CD4-positive, alpha-beta T cell treated with Interleukin-15 for 1 hour (primary cell): ENCODE results near the gene RAI1.
A peak's percentile ranks its signal among the peaks of the same experiment; 100 is the strongest.

Experiments
- DNase-seq: peaks from one replicate; pipeline ENCODE4 v3.0.0-alpha.2; 2020

RAI1 gene

DNA sequence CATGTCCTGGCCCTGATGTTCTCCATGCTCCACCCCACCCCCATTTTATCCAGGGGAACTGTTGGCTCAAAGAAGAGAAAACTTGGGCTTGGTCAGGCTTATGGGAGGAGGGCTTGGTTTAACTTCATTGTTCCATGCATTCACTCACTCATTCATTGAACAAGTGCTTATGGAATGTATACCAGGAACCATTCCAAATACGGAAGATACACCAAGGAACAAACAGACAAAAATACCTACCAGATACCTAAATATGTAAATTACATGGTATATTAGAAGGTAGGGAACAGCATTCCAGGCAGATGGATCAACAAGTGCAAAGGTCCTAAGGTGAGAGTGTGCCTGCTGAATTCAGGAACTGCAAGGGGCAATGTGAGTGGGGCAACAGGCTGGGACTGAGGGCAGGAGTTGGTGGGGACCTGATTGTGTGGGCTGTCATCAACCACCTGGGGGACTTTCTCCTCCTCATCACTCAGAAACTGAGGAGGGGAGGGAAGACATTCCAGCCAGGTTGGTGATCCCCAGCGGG is 39.9 kb downstream of the RAI1 start:
- no peak for DNase-seq

- no peak for DNase-seq
Observed at GRCh38 chr17:17722081-17722905, 41.0 kb downstream of the RAI1 start.

DNA sequence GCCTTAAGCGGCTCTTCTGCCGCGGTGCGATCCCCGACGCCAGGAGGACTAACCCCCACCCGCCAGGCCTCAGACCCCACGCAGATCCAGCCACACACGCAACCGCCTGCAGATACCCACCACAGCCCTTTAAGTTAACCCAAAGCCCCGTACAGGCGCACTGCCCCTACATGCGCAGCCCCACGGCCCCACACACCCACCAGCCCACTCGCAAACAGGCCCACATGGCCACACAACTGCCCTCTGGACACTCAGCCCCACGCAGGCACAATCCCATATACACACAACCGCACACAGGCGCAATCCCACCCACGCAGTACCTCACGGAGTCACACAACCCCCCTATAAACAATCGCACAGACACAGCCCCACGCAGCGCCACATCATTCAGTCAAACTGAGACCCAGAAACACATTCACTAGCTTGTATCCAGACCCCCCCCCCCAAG is 41.7 kb downstream of the RAI1 start:
- no peak for DNase-seq

DNA sequence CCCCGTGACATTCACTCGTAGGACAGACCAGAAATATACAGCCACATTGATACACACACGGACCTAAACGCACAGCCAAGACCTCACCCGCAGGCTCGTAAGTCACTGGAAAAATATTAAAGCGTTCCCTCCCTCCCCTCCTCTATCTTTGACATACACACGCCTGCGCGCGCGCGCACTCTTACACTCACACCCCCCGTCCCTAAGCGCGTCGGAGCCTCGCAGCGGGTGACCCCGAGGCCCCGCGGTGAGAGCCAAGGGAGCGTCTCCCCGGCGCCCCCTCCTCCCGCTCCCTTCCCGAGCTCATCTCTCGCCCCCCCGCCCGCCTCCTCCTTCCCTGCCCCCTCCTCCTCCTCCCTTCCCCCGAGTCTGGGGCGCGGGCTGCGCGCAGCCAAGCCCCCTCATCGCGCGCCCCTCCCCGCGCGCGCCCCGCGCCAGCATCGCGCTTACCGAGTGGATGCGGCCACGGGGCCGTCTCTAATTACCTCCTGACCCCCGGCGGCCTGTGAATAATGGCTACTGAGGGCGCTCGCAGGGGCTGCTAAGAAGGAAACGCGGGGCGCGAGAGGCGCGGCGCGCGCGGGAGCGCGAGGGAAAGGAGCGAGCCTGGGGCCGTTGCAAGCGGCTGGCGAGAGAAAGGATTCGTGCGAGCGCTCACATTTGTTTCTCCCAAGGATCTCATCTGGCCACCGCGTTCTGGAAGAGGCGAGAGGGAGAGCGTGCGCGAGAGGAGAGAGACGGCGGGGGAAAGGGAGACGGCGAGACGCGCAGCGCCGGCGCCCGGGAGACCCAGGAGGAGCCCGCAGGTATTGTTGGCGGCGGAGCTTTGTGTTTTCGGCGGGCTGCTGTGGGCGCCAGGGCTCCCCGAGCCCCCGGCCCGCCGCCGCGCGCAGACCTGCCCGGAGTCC is 42.4 kb downstream of the RAI1 start:
- no peak for DNase-seq

- peak; percentile 24 for DNase-seq
Observed at GRCh38 chr17:17724307-17725010, 43.2 kb downstream of the RAI1 start.

DNA sequence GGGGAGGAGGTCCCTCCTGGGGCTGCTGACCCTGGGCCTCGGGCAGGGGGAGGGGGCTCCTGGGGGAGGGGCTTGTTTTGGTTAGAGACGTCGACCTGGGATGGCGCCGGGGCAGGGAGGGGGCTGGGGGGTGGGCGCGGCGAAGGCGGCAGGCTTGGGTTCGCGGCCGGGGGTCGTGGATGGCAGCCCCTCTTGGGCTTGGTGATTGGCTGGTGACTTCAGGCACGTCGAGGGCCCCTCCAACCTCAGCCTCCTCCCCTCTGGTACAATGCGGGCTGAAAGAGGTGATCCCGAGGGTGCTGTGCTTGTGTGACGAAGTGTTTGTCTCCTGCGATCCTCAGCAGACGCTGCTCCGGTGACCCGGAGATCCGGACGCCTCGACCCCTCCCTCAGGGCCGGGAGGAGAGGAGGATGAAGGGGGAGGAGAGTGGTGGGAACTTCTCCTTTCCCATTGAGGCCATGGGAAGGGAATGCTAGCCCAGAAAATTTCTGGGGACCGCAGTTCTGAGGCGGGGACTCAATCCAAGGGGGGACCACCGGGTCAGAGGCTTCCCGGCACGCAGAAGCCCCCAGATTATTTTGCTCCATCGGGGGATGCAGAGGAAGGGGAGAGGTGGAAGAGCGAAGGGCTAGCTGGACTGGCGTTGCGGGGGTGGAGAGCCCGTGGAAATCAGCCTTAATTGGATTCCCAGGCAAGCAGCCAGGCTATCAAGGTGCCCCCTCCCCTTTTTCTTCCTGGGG is 43.9 kb downstream of the RAI1 start:
- DNase-seq: no peak

- no peak for DNase-seq
Observed at GRCh38 chr17:17725752-17726457, 44.6 kb downstream of the RAI1 start.

DNA sequence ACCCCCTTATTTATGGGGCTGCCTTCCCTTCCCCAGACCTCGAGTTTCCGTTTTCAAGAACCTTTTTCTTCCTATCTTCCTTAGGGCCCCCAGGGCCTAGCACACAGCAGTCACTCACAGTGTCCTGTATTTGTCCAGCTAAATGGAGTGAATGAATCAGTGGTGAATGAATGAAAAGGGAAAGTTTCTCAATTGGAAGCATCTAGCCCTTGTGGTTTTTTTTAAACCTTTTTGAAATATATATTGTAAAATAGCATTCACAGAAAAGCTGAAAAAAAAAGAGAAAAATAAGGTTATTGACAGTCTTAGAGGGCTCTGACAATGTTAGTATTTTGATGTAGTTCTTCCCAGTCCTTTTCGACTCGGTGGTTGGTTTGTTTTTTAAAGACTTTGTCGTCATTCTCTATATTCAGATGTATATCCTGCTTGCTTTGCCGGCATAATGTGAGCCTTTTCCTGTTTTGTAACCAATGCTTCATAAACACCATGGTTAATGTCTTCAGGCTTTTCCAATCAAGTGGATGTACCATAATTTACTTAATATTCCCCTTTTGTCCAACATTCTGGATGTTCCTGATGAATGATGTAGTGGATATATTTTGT is 45.3 kb downstream of the RAI1 start:
- DNase-seq: no peak

DNA sequence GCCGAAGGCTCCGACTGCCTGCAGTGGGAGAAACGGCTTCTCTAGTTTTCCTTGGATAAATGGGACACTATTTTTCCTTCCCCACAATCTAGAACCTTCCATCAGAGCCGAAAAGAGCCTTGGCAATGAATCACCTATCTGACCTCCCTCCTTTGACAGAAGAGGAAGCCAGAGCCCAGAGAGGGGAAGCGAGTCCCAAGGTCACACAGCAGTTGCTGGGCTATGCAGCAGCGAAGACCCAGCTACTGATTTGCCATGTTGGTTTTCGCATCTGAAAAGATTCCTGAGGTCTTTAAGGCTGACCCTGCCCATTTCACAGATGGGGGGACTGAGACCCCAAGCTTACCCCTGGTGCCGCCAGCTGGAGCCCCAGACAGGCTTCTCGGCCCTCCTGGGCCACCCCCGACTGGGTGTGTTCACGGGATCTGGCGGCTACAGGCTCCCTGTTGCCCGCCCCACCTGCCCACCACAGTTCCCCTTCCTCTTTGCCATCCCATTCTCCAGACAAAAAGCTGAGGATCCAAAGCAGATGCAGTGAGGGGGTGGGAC is 45.9 kb downstream of the RAI1 start:
- DNase-seq: no peak

GRCh38 chr17:17728146-17728545 is 46.9 kb downstream of the RAI1 start:
- DNase-seq: no peak

- no peak for DNase-seq
Observed at GRCh38 chr17:17728550-17729251, 47.4 kb downstream of the RAI1 start.

- DNase-seq: peak; percentile 66
Observed at GRCh38 chr17:17729620-17730249, 48.5 kb downstream of the RAI1 start.

DNA sequence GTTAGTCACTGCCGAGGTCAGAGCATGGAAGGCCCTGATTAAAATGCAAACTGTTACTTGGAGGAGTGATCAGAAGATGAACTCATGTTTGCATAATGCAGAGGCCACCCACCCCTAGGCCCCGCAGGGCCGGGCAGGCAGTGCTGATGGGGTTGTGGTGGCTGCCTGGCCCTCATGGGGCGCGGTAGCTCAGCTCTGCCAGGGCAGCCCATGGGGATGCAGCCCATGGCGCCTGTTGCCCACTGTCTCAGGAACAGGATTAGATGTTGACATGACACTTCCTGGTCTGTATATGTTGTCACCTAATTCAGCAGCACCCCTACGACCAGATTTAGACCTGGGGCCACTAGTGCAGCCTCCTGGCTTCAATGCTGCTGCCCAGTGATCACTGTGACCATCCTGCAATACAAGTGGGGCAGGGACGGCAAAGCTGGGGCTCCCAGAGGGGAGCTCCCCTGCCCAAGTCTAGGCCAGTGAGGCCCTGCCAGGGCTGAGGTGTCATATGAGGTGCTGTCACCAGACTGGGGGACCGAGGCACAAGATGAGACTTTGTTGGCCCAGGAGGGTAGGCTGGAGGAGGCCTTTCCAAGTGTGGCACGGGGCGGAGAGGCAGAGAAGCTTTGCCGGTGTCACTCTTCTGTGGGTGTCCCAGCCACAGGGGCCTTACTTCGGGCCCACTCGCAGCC is 49.1 kb downstream of the RAI1 start:
- DNase-seq: no peak

DNA sequence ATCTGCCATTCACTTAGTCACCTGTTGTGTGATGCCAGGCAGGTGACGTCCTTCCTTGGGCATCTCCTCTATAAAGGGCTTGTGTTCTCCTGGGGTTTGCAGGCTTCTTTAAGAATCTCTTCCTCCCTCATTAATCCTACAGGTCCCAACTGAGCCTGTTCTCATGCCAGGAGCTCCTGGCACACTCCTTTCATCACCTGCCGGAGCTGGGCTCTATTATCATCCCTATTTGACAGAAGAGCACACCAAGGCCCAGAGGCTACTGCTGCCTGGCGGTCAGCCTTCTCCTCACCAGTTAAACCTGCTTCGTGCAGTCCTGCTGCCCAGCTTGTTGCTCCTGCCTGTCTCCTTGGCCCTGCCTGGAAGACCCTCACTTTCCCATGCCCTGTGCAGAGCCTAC is 51.2 kb downstream of the RAI1 start:
- no peak for DNase-seq

DNA sequence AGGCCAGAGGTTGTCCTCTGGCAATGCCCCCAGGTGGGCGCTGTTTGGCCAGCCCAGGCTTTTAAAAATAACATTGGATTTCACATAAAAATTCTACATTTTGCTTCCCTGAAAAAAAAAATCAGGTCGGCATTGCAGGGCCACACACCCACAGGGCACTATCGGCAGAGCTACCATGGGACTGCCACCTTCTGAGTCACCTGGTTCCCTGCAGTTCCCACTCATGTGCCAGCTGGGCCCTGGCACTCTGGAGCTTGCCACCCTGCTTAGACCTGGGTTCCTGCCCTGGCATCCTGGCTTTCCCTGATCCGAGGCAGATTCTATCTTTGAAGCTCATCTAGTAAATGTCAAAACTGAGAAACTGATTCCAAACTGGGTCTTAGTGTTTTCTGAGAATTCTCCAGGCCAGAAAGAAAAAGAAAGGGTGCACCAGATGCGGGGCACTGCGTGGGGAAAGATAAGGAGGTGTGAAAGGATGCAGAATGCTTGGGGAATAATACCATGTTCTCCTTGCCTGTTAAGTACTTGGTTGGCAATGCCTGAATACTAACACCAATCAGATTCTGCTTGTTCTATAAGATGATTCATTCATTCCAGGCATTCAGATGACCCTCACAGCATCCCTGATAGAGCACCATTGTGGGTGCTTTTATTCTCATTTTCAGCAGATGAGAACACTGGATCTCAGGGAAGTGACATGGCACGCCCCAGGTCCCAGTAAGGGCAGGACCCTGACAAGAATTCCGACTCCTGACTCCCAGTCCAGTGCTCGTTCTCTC is 51.8 kb downstream of the RAI1 start:
- no peak for DNase-seq

GRCh38 chr17:17736205-17737183 is 55.2 kb downstream of the RAI1 start:
- no peak for DNase-seq
